Ovary (tissue), 9 donors: ENCODE data around the gene WDR7. TPM values are rescaled to one million over a fixed set of nuclear protein-coding genes. Genes with fewer than 3 reads are reported as not detected.

Experiments used
- DNase-seq, 5 donors: peaks; one replicate each; pipeline ENCODE4 v3.0.0-alpha.2; 2019 to 2020
- H3K27ac ChIP-seq, 2 donors: fragments of 200-600 bp; one replicate each; pipeline versions ENCODE4 v1.5.1 to v1.8.0; 2019 to 2022
- H3K27me3 ChIP-seq: fragments of 200-600 bp; one replicate; pipeline ENCODE4 v1.8.0; 2022
- H3K36me3 ChIP-seq: fragments of 200-600 bp; sonication (generic); one replicate; pipeline ENCODE4 v1.5.1; 2019
- H3K4me1 ChIP-seq: one replicate; pipeline ENCODE4 v1.8.1; 2013; ENCODE audit warnings: mild to moderate bottlenecking, moderate library complexity; ENCODE audit not compliant: insufficient read depth
- H3K4me3 ChIP-seq: fragments of 200-600 bp; sonication (generic); one replicate; pipeline ENCODE4 v1.5.1; 2017
- H3K9me3 ChIP-seq, 2 donors: fragments of 200-600 bp in 1 of 2; sonication (generic) in 1 of 2; one replicate each; pipeline versions ENCODE4 v1.5.1 to v1.8.1; 2013 to 2019; ENCODE audit warnings: mild to moderate bottlenecking in 1 of 2, moderate library complexity in 1 of 2
- CTCF ChIP-seq, 3 donors: fragments of 450-650 bp in 2 of 3; fragments of 200-600 bp in 1 of 3; IDR thresholded peaks; one replicate each; pipeline versions ENCODE4 v1.5.1 to v1.8.0; 2016 to 2022; ENCODE audit warnings: antibody characterized with exemption in 3 of 3, mild to moderate bottlenecking in 1 of 3
- EP300 ChIP-seq: sonication (generic); formaldehyde crosslinking; IDR thresholded peaks from one replicate; pipeline ENCODE4 v1.6.1; 2017; ENCODE audit warnings: antibody characterized with exemption
- POLR2A ChIP-seq: fragments of 450-650 bp; IDR thresholded peaks from one replicate; pipeline ENCODE4 v1.6.1; 2017; ENCODE audit warnings: antibody characterized with exemption, mild to moderate bottlenecking, moderate library complexity
- WGBS, 3 donors: extraction: QIAGEN DNeasy Blood & Tissue Kit in 1 of 3; methylation state at CpG; one replicate each; pipeline versions ENCODE4 v1.1.5 to v1.1.7; 2013 to 2017; 5-methylcytosine and 5-hydroxymethylcytosine counted together
- intact Hi-C, 4 donors: fragments of 100-400 bp; cut with DNase I; formaldehyde crosslinking; loops; one replicate each; pipeline versions ENCODE4 v1.11.0 to v1.15.1; 2022 to 2023
- polyA plus RNA-seq, 2 donors: library from polyadenylated mRNA; stranded (reverse); fragments of 200-250 nt in 1 of 2; fragments of 350-450 nt in 1 of 2; fragmentation: Illumina TruSeq in 1 of 2; extraction: RNeasy Lipid Tissue Mini Kit (QIAGEN cat#74804) in 1 of 2; gene quantifications; one replicate each; pipeline ENCODE4 v1.2.3, GENCODE V29; 2013 to 2014
- total RNA-seq, 7 donors: library from RNA; depleted of rRNA in 2 of 7; stranded (reverse); fragments of >200 nt in 2 of 7; fragmentation: NEBNext Ultra II Directional in 3 of 7; extraction: Animal tissue kit (Norgen Biotek cat#: 25700) in 3 of 7; gene quantifications; one replicate each; pipeline versions ENCODE4 v1.1.0 to v1.2.4, GENCODE V29; 2016 to 2023
- donor health status: DM: no; HTN: no; CAD: no; lungs with moderate emphysema.
- donor health status: DM: no; HTN: no; CAD: no.
- donor health status: Bipolar disorder and iron deficiency.
- donor health status: DM: yes; HTN: yes; CAD: no.
- donor health status: DM: no; HTN: no; CAD: no.
- donor health status: DM: yes; HTN: yes; CAD: no.

The WDR7 gene
- total and polyA plus RNA-seq, 9 donors, result 4.8 to 29.1 (median 24.7) TPM

GRCh38 chr18:56638232-56639103, 12.7 kb upstream of the WDR7 start, which contains the start of gene TXNL1:
TSS of gene TXNL1 (minus strand) at chr18:56638592. CDS start at chr18:56638440, 152 bp downstream.
- peak; percentile 100 for DNase-seq
- WGBS, 3 donors, result 0 to 1% (median 0%) methylated on average over 63 to 64 of the region's 64 CpGs
- intact Hi-C loops, result no loop called here

GRCh38 chr18:56639104-56639381, 12.1 kb upstream of the WDR7 start:
- Histone ChIP-seq H3K36me3 (no peaks in the 10 kb centered on the region), H3K9me3 (no peaks in the 10 kb centered on the region), H3K4me3 (peak overlapping the region; percentile 37), H3K27ac (peak overlapping the region in 1 of 2 donors; percentile 70), H3K4me1 (no peaks in the 10 kb centered on the region), H3K27me3 (no peaks in the 10 kb centered on the region)
- TF ChIP-seq CTCF (IDR thresholded peaks at IDR 0.05), result no peak
- TF ChIP-seq EP300, result no peak
- no peak for TF ChIP-seq POLR2A
- DNase-seq, result no peak
- WGBS, 3 donors, result 30 to 34% (median 30%) methylated on average over 6 of the region's 6 CpGs
- intact Hi-C loops, result no loop called here

More at GRCh38 chr18:56638232-56639103, 12.7 kb upstream of the WDR7 start, which contains the start of gene TXNL1:
- Histone ChIP-seq H3K9me3 (no peaks in the 10 kb centered on the region), H3K27me3 (no peaks in the 10 kb centered on the region), H3K27ac (peak within 1 kb of the TSS; percentile 91 to 93), H3K4me3 (peak within 1 kb of the TSS; percentile 70), H3K36me3 (no peaks in the 10 kb centered on the region), H3K4me1 (no peaks in the 10 kb centered on the region)
- TF ChIP-seq POLR2A (peak; percentile 63), EP300 (peak; percentile 35), CTCF (IDR thresholded peaks at IDR 0.05) (no peak)

- Histone ChIP-seq H3K9me3 (no peaks in the 10 kb centered on the region), H3K27me3 (no peaks in the 10 kb centered on the region), H3K27ac (no peak overlapping the region), H3K4me1 (no peaks in the 10 kb centered on the region), H3K36me3 (no peaks in the 10 kb centered on the region), H3K4me3 (no peak overlapping the region)
- peak in 1 of 5 donors; percentile 28 for DNase-seq
- intact Hi-C loops, result no loop called here
- WGBS, 3 donors, result 84 to 91% (median 89%) methylated on average over 9 of the region's 9 CpGs
- TF ChIP-seq EP300 (no peak), POLR2A (no peak), CTCF (IDR thresholded peaks at IDR 0.05) (no peak)
Observed at GRCh38 chr18:56639571-56639970, 11.6 kb upstream of the WDR7 start.

GRCh38 chr18:56641714-56642337, 9.3 kb upstream of the WDR7 start:
- no peak for DNase-seq
- WGBS, 3 donors, result 31 to 51% (median 34%) methylated on average over 8 of the region's 8 CpGs
- TF ChIP-seq CTCF (IDR thresholded peaks at IDR 0.05) (no peak), EP300 (no peak), POLR2A (no peak)
- Histone ChIP-seq H3K4me3 (no peak overlapping the region), H3K4me1 (no peaks in the 10 kb centered on the region), H3K36me3 (no peaks in the 10 kb centered on the region), H3K27me3 (no peaks in the 10 kb centered on the region), H3K27ac (no peak overlapping the region), H3K9me3 (no peaks in the 10 kb centered on the region)
- intact Hi-C loops, result no loop called here
